ENCODE measurements around the gene LRRN3.
"Not testable (repeated sequence)": the region's sequence is repeated elsewhere in the genome, so short reads cannot be mapped to it uniquely, and the experiment has no call there.

Gene LRRN3

DNA sequence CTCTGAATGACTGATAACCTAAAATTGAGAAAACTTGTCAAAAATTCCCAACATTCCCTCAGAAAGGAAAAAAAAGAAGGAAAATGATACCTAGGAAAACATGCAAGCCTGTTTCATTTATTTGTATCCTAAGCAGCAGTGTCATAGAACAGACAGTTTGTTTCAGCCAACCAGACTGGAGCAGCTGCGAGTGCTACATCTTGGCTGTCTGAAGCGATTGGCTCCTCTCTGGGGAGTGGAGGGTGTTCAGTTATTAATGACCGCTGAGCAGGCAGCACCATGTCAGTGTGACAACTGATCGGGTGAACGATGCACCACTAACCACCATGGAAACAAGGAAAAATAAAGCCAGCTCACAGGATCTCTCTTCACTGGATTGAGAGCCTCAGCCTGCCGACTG, at the start of gene LRRN3:
LRRN3 (plus strand) TSS at position 282 of the 400 bp plus-strand sequence. CDS start 31,646 bp downstream, outside the sequence.
- DNase-seq (ENCODE audit: low spot score) (no peak), FAIRE-seq (no peak)

DNA sequence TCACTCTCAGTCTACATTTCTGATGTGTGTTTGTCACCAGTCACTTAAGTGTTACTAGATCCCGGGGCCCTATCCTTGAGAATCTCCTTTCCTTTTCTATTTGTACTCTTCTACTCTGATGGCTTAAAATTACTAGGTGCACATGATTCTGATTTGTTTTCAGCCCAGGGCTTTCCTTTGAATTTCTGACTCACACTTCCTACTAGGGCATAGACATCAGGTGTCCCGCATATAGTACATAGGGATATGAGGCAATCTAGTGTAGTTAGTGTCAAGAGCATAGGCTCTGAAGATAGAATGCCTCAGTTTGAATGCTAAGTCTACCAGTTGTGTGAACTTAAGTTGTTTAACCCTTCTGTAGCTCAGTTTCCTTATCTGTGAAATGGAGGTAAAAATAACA, 49.4 kb upstream of the LRRN3 start:
- FAIRE-seq (no peak), DNase-seq (ENCODE audit: low spot score) (no peak)

DNA sequence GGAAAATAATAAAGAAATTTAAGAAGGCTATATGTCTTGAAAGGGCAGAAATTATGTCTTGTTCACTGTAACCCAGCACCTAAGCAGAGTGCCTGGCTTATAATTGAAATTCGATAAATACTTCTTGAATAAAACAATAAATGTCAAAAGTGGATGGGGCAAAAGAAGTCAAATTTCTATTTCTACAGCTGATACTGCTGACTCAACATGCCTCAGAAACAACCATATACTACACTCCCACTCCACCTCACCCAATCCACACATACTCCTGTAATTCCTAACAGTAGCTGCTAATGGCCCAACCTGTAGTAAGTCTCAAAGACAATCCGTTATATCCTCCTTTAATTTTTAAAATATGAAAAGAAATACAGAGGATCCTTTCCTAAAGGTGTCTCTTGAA, 48.1 kb upstream of the LRRN3 start:
- FAIRE-seq: no peak
- DNase-seq (ENCODE audit: low spot score): no peak

DNA sequence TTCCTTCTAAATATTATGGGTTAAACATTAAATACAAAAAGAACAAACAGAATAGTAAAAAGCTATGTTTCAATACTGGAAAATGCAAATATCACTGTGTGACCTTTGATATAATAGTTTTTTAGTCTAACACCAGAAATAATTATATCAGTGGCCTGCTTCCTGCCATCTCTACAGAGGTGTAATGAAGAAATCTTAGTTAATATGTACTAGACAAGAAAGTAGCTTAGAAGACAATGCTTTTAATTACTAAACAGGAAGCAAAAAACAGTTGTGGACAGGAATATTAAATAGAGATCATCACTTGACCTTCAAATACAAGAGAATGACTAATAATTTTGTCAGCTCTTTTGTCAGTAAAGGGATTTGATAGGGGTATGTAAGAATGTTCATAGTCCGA, 47.4 kb upstream of the LRRN3 start:
- no peak for DNase-seq (ENCODE audit: low spot score)
- no peak for FAIRE-seq

GRCh38 chr7:111045449-111045848, 45.5 kb upstream of the LRRN3 start:
- FAIRE-seq (no peak), DNase-seq (ENCODE audit: low spot score) (no peak)

DNA sequence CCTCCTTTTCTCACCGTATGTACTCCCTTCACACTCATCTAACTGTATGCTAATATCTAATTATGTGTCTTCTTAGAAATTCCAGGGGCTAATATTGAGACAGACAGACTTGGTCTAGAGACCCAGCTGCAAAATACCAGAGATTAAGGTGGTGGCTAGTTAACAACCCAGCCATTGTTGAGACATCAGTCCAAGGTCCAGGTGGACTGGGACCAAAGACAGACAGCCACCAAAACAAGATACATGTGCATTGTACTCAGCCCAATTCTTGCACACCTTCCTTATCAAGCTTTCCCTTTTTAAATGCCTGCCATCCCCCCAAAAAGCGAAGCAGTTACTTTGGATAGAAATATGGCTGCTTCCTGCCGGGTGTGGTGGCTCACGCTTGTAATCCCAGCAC, 43.3 kb upstream of the LRRN3 start:
- DNase-seq (ENCODE audit: low spot score) (no peak), FAIRE-seq (no peak)

DNA sequence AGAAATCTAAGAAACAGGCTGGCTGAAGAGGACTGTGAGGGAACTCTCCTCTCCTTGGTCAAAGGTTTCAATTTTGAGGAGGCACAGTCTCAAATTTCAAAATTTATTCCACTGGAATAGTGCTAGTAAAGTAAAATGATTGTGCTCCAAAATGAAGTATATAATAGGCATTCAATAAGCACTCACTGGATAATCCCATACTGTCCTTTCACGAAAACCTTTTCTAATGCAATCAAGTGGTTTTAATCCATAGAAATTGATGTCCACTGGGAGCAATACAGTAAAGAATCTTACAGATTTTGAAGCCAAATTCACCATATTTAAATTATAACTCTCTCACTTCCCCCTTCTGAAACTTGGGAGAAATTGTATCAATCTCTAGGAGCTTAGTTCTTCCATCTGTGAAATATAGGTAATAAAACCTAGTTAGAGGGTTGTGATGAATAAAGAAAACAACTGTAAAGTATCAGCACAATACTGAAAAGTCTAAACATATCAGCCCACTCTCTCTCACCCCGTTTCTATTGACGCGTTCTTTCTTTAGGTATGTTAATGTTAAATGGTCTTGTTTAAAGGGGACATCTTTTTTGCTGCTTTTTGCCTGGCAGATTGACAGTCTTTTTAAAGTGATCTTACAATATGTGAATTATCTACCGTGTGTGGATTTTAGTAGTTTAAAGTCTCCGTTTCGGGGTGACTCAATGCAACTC, 40.8 kb upstream of the LRRN3 start:
- FAIRE-seq (no peak), DNase-seq (ENCODE audit: low spot score) (no peak)

- no peak for DNase-seq (ENCODE audit: low spot score)
- no peak for FAIRE-seq
Measured at GRCh38 chr7:111050875-111051416, 40.0 kb upstream of the LRRN3 start.

GRCh38 chr7:111051832-111052231, 39.1 kb upstream of the LRRN3 start:
- DNase-seq (ENCODE audit: low spot score) (no peak), FAIRE-seq (no peak)

- FAIRE-seq (no peak), DNase-seq (ENCODE audit: low spot score) (no peak)
Measured at GRCh38 chr7:111053035-111053434, 37.9 kb upstream of the LRRN3 start.

DNA sequence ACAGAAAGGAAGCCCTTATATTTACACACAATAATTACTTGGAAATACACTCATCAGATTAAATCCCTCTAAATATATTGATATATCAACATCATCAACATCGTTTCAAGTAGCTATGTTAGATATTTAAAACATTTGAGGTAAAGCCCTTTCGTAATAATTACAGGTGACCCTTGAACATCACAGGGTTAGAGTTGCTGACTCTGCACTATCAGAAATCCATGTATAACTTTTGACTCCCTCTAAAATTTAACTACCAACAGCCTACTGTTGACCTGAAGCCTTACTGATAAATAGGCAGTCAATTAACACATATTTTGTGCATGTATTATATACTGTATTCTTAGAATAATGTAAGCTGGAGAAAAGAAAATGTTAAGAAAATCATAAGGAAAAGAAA, 34.6 kb upstream of the LRRN3 start:
- DNase-seq (ENCODE audit: low spot score) (no peak), FAIRE-seq (no peak)

DNA sequence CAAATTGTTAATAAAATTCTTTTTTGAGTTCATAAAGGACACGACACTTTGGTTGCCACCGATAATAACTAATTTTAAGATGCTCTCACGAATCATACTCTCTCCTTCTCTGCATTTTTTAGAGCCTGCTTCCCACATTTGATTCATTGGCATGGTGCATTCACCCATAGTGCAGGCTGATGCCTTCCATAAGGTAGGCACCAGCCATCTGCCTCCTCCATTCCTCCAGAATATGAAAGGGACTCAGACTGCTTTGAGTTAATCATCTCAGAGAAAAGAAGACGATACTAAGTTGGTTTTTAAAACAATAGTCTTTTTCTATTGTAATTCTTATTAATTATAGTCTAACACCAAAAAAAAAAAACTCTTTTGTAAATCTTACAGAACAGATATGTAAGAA, 33.9 kb upstream of the LRRN3 start:
- DNase-seq (ENCODE audit: low spot score) (no peak), FAIRE-seq (no peak)

- FAIRE-seq (no peak), DNase-seq (ENCODE audit: low spot score) (no peak)
Measured at GRCh38 chr7:111059833-111060232, 31.1 kb upstream of the LRRN3 start.

- FAIRE-seq: no peak
- DNase-seq (ENCODE audit: low spot score): no peak
Measured at GRCh38 chr7:111063166-111063565, 27.8 kb upstream of the LRRN3 start.

DNA sequence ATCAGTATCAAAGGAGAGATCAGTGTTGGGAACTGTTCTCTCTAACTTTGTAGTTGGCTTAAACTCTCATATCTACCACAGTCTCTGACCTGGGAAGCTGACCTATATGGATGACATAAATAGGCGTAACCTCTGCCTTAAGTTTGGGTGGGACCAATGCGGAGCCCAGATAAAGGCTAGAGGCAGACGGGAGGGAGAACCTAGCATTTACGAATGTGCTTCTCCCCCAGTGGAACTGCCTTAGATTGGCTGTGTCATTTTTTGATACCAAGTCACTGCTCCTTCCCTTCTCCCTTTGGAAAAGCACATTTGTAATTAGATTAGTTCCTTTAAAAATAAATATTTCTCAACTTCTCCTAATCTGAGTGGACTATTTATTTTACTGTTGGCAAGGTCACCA, 23.7 kb upstream of the LRRN3 start:
- DNase-seq (ENCODE audit: low spot score) (no peak), FAIRE-seq (no peak)

- FAIRE-seq: no peak
Measured at GRCh38 chr7:111067682-111068081, 23.2 kb upstream of the LRRN3 start.

DNA sequence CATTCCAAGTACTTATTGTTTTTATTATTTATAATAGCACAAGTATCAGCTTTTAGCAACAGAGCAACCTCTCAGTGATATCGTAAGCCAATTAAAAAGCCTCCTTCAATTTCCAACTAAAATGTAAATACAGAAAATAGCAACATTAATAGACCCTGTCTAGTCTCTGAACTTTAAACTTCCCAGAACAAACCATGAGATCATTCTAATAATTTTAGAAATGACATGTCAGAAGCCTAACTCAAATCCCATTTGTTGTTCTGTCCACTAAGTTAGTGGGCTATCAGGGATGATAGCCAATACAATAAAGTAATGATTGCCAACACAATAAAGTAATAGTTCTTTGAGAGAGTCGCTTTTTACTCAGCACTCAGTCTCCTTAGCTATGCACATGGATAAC, 22.3 kb upstream of the LRRN3 start:
- no peak for FAIRE-seq
- DNase-seq (ENCODE audit: low spot score): no peak

More at GRCh38 chr7:111067682-111068081, 23.2 kb upstream of the LRRN3 start:
- no peak for DNase-seq (ENCODE audit: low spot score)

DNA sequence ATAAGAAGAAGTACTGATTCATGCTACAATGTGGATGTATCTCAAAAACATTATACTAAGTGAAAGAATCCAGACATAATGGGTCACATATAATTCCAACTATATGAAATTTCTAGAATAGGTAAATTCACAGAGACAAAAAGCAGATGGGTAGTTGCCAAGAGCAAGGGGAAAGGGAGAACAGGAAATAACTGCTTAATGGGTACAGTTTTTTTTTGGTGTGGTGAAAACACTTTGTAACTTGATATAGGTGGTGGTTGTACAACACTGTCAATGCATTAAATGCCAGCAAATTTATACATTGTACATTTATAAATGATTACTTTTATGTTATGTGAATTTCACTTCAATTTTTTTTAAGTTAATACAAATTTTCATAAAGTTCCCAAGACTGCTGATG, 19.4 kb upstream of the LRRN3 start:
- FAIRE-seq: no peak
- no peak for DNase-seq (ENCODE audit: low spot score)

- not testable (repeated sequence) for FAIRE-seq
Measured at GRCh38 chr7:111072658-111073057, 18.3 kb upstream of the LRRN3 start.

DNA sequence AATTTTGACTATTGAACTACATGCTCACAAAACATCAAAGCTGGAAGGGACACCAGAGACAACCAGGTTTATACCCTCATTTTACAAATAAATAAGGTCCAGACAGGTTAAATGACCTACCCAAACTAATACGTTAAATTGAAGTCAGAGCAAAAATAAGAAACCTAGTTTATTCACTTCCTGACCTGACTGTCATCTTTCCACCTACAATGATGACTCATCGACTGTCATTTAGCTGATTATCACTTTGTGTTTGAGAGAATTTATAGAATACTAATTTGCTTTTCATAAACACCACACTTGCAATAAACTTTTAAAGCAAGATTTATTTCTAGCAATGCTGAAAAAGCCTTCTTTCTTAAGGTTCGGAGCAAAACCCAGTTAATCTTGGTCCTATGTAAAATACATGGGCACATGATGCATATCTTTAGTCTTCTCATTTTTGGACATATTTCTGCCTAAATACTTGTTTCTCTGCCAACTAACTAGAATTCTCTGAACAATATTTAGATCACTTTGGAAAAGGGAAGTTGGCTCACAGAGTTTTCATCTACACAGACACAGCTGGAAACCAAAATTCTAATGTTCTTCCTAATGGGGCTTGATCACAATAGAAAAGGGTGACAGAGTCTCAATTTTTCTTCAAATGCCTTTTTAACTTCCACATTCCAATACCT, 16.7 kb upstream of the LRRN3 start:
- DNase-seq (ENCODE audit: low spot score) (no peak), FAIRE-seq (no peak)

More at GRCh38 chr7:111072658-111073057, 18.3 kb upstream of the LRRN3 start:
- not testable (repeated sequence) for DNase-seq (ENCODE audit: low spot score)

DNA sequence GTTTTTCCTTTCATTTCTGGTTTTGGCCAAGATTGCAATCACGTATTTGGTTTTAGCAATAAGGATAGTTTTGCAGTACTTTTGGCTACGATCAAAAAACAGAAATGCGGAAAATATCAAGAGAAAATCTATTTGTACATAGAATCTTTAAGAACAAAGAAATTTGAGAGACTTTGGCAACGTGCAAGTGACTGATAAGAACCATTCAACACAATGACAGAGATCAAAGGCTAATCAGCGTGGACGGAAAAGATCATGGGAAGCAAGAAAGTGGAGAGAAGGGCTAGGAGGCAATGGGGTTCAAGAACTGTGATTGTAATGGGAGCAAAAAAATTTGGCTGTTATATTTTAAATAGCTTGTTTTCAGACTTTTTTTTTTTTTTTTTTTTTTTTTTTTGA, 16.2 kb upstream of the LRRN3 start:
- FAIRE-seq (no peak), DNase-seq (ENCODE audit: low spot score) (no peak)

DNA sequence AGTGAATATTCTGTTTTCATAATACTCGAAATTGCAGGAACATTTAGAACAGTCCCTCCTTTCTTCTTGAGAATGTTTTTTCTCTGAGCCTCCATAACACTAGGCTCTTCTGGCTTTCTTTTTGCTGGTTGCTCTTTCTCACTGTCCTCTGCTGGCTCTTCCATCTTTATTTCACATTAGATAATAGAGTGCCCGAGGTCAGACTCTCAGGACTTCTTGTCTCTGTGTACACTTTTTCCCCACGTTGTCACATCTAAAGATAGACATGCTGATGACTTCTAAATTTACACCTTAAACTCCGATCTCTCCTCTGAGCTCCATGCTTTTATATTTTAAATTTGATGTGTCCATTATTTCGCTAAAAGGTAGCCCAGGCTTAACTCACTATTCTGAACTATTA, 15.4 kb upstream of the LRRN3 start:
- DNase-seq (ENCODE audit: low spot score): no peak
- FAIRE-seq: no peak

DNA sequence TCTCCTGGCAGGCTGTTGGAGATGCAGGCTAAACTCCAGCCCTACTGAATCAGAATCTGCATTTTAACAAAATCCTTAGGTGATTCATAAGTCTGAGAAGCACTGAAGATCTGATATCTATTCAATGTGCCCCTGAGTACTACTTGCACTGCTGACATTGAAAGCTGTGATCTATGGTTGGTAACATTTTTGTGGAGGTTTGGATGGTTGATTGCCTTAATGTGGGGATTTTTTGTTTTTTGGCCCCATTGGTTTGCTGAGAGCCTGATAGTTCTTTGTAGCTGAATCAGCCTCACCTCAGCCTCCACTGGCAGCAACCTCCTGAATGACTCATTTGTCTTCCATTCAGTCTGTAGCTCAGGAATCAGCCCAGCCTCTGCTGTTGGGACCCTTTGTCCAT, 14.7 kb upstream of the LRRN3 start:
- DNase-seq (ENCODE audit: low spot score): peak; percentile 85
- FAIRE-seq: peak; percentile 78

All from RCC 7860 (cell line).